H7 (cell line): Measurements from ENCODE around the gene CPNE7. TPM values are rescaled to one million over a fixed set of nuclear protein-coding genes. Genes with fewer than 3 reads are reported as not detected.
A peak's percentile ranks its signal among the peaks of the same experiment; 100 is the strongest.

Experiments used
- DNase-seq: peaks from one replicate; pipeline ENCODE4 v3.0.0; 2012
- H3K27me3 ChIP-seq: 2 replicates; pipeline ENCODE4 v1.6.0; 2011; ENCODE audit warnings: mild to moderate bottlenecking, low read length; ENCODE audit not compliant: control insufficient read depth, insufficient read depth
- H3K36me3 ChIP-seq: replicated peaks from 2 replicates; pipeline ENCODE4 v1.5.1; 2011; ENCODE audit warnings: low read length; ENCODE audit not compliant: control insufficient read depth, insufficient read depth
- H3K4me3 ChIP-seq: 2 replicates; pipeline ENCODE4 v1.5.1; 2011; ENCODE audit warnings: low read depth, mild to moderate bottlenecking, control low read depth, low read length, moderate library complexity; ENCODE audit not compliant: insufficient read depth
- total RNA-seq: library from RNA; depleted of rRNA; stranded (reverse); fragments of >200 nt; shearing (Covaris generic); gene quantifications from 2 replicates; pipeline ENCODE4 v1.2.3, GENCODE V29; 2014

CPNE7 gene
- total RNA-seq, 1 experiment from 2014 or later = 5.9 TPM

- Histone ChIP-seq H3K4me3 (no peak overlapping the region), H3K27me3 (no peaks in the 10 kb centered on the region), H3K36me3 (peaks cover 33% of the 10 kb centered on the region)
- DNase-seq = peak; percentile 96
These were observed 18.5 kb upstream of the CPNE7 start for GRCh38 chr16:89556750-89557689.

GRCh38 chr16:89557690-89558490 lies 17.7 kb upstream of the CPNE7 start:
- no peak for DNase-seq
- Histone ChIP-seq H3K36me3 (peaks cover 37% of the 10 kb centered on the region), H3K27me3 (no peaks in the 10 kb centered on the region), H3K4me3 (no peak overlapping the region)

DNA sequence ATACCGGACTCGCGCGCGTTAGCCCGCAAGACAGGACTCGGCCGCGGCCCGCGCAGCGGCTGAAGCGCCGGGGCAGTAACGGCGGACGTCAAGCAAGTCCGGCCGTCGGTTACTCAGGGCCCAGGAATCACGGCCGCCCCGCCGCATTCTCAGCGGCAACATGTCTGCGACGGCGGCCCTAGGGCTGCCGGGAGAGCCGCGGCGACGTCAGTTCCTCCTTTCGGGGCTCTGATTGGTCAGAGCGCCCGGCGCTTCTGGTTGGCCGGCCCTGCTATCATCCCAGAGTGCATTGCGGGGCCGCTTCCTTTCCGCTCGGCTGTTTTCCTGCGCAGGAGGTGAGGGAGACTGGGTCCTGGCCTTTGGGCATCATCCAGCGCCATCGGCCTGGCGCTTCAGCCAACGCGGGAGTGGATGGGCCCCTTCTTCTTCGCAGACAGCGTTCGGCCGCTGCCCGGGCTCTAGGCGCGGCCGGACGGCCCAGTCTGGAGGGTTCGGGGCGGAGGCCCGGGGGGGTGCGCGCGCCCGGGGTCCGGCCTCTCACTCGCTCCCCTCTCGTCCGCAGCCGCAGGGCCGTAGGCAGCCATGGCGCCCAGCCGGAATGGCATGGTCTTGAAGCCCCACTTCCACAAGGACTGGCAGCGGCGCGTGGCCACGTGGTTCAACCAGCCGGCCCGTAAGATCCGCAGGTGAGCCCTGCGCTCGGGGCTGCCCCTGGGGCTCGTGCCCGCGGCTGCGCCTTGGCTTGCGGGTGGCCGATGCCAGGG lies 15.0 kb upstream of the CPNE7 start, which contains the start of gene RPL13:
TSS of gene RPL13 (plus strand) at position 305 of the 764 bp plus-strand sequence. CDS start at position 583, 278 bp downstream.
- Histone ChIP-seq H3K36me3 (peaks cover 40% of the 10 kb centered on the region), H3K4me3 (peak within 1 kb of the TSS; percentile 99), H3K27me3 (no peaks in the 10 kb centered on the region)
- peak; percentile 99 for DNase-seq

DNA sequence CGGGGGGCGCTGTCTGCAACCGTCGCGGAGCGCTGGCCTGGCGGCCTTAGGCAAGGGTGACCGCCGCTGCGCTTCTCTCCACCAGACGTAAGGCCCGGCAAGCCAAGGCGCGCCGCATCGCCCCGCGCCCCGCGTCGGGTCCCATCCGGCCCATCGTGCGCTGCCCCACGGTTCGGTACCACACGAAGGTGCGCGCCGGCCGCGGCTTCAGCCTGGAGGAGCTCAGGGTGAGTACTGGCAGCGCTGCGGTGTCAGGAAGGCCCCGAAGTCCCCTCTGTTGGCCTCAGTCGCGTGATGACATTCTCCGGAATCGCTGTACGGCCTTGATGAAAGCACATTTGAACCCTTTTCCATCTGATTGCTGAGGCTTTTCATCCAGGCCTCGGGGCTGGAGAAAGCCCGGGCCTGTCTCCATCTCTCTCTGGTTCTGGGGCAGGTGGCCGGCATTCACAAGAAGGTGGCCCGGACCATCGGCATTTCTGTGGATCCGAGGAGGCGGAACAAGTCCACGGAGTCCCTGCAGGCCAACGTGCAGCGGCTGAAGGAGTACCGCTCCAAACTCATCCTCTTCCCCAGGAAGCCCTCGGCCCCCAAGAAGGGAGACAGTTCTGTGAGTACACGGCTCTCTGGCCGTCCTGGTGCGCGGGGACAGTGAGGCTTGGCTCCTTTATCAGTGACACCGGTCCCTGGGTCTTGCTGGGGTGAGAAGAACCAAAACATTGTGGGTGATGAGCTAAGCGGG lies 14.2 kb upstream of the CPNE7 start:
- peaks cover 32% of the 10 kb centered on the region for H3K36me3 ChIP-seq
- DNase-seq = no peak
- H3K27me3 ChIP-seq = no peaks in the 10 kb centered on the region; the same call in 1 of the 2 replicates
- H3K4me3 ChIP-seq = peak overlapping the region; percentile 99

- Histone ChIP-seq H3K4me3 (peak overlapping the region; percentile 99), H3K36me3 (peaks cover 31% of the 10 kb centered on the region), H3K27me3 (no peaks in the 10 kb centered on the region; the same call in 1 of the 2 replicates)
- no peak for DNase-seq
These were observed 13.5 kb upstream of the CPNE7 start for GRCh38 chr16:89561884-89562599.

GRCh38 chr16:89562939-89563338 lies 12.6 kb upstream of the CPNE7 start:
- DNase-seq = no peak
- no peak overlapping the region for H3K4me3 ChIP-seq
- H3K27me3 ChIP-seq = no peaks in the 10 kb centered on the region; the same call in 1 of the 2 replicates
- H3K36me3 ChIP-seq = peaks cover 30% of the 10 kb centered on the region

DNA sequence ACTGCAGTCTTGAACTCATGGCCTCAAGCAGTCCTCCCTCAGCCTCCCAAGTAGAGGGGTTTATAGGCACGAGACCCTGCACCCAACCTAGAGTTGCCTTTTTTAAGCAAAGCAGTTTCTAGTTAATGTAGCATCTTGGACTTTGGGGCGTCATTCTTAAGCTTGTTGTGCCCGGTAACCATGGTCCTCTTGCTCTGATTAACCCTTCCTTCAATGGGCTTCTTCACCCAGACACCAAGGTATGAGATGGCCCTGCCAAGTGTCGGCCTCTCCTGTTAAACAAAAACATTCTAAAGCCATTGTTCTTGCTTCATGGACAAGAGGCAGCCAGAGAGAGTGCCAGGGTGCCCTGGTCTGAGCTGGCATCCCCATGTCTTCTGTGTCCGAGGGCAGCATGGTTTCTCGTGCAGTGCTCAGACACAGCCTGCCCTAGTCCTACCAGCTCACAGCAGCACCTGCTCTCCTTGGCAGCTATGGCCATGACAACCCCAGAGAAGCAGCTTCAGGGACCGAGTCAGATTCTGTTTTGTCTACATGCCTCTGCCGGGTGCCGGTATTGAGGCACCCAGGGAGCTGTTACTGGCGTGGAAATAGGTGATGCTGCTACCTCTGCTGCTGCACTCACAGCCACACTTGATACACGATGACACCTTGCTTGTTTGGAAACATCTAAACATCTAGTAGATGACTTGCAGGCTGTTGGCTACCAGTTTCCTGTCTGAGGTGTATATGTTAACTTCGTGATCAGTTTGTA lies 11.7 kb upstream of the CPNE7 start:
- Histone ChIP-seq H3K27me3 (no peaks in the 10 kb centered on the region; the same call in 1 of the 2 replicates), H3K4me3 (0 out of 2 replicates have a peak overlapping the region, but pooled peaks have one; percentile 3), H3K36me3 (peaks cover 29% of the 10 kb centered on the region)
- no peak for DNase-seq

DNA sequence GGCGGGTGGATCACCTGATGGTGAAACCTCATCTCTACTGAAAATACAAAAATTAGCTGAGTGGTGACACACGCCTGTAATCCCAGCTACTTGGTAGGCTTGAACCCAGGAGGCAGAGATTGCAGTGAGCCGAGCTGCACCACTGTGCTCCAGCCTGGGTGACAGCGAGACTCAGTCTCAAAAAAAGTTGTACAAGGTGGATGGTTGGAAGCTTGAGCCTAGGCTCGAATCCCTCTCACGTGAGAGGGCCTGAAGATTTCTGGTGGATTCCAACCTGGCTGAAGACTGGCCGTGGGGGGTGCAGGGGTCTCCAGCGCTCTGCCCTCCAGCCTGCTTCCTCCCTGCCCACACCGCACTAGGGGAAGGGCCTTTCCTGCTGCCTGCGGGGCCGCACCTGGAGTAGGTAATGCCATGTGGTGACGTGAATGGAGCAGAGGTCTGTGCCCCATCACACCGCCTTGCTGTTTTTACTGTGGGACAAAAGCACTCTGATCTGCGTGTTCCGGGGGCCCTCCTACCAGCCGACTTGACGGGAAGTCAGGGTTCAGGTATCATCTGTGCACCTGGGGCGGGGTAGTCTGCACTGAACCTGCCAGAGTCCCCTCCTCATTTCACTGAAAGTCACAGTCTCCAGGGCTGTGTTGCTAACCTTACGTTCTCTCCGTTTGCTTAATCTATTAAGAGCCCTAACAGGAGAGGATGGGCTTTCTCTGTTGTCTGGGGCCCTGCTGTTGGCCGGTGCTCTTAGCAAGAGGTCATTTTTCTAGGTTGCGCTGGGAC lies 10.9 kb upstream of the CPNE7 start:
- Histone ChIP-seq H3K36me3 (peaks cover 29% of the 10 kb centered on the region), H3K4me3 (no peak overlapping the region), H3K27me3 (no peaks in the 10 kb centered on the region; the same call in 1 of the 2 replicates)
- no peak for DNase-seq

GRCh38 chr16:89565256-89565505 lies 10.4 kb upstream of the CPNE7 start:
- Histone ChIP-seq H3K4me3 (peak overlapping the region; percentile 48), H3K27me3 (no peaks in the 10 kb centered on the region; the same call in 1 of the 2 replicates), H3K36me3 (peaks cover 29% of the 10 kb centered on the region)
- peak; percentile 90 for DNase-seq

GRCh38 chr16:89565506-89566372 lies 9.8 kb upstream of the CPNE7 start:
- peaks cover 29% of the 10 kb centered on the region for H3K36me3 ChIP-seq
- peak; percentile 89 for DNase-seq
- H3K4me3 ChIP-seq = peak overlapping the region; percentile 48
- H3K27me3 ChIP-seq = no peaks in the 10 kb centered on the region; the same call in 1 of the 2 replicates
